Activated CD4-positive, CD25-positive, alpha-beta regulatory T cell treated with anti-CD3 and anti-CD28 coated beads, Interleukin-2, amount 50 U/mL, for 72 hours (primary cell): ENCODE measurements around the gene FMN2.
"Not testable (repeated sequence)": the region's sequence is repeated elsewhere in the genome, so short reads cannot be mapped to it uniquely, and the experiment has no call there.

Experiments
- DNase-seq: peaks from one replicate; pipeline ENCODE4 v3.0.0; 2021

The FMN2 gene

DNA sequence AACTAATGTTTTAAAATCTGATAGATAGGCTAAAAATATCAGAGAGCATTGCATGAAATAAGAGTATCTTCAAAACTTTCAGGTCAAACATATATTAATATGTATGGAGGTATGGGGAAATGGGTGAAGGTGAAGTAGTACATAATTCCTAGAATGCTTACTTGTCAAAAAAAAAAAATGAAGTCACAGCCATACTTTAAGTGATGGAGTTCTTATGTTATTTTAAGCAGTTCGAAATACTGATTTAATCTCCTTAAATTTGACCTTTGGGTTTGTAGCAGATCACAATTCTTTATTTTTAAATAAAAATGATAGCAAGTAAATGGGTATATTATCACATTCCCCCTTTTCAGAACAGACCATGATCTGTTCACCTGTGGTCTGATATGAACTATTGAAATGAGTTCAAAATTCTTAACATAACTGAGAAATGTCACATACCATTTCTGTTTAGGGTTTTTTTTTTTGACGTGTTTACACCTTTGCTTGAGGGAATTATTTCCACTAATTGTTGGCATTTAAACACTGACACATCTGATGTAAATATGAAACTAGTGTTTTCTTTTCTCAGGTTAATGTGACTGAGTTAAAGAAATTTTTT lies 300.1 kb downstream of the FMN2 start:
- no peak for DNase-seq

DNA sequence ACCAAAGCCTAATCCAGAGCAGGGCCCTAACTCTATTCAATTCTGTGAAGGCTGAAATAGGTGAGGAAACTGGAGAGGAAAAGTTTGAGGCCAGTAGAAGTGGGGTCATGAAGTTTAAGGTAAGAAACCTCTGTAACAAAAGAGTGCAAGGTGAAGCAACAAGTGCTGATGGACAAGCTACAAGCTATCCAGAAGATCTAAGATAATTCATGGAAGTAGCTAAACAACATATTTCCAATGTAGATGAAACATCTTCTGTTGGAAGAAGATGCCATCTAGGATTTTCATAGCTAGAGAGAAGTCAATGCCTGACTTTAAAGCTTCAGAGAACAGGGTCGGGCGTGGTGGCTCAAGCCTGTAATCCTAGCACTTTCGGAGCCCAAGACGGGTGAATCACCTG lies 302.7 kb downstream of the FMN2 start:
- DNase-seq, result no peak

DNA sequence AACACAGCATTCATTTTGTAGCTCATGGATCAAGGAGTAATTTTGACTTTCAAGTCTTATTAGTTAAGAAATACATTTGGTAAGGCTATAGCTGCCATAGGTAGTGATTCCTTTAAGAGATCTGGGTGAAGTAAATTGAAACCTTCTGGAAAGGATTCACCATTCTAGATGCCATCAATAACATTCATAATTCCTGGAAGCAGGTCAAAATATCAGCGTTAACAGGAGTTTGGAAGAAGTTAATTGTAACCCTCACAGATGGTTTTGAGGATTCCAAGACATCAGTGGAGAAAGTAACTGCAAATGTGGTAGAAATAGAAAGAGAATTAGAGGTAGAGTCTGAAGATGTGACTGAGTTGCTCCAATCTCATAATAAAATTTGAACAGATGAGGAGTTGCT lies 303.7 kb downstream of the FMN2 start:
- no peak for DNase-seq

DNA sequence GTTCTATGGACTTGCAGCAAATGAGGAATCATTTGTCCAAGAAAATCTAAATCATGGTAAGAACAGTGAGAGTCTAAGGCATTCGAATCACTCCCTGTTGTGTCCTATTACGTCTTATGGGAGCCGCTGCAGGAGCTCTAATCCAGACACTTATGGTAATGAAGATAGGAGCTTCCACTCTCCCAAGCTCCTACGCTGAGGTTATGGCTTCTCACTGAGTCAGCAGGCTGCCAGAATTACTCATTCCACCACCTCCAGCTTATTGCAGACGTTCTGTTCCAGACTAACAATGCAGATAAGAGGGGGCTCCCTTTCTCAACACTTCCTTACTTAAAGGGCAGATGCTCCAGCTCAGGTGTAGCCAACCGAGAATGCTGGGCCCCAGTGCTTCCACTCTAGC lies 307.7 kb downstream of the FMN2 start:
- no peak for DNase-seq

DNA sequence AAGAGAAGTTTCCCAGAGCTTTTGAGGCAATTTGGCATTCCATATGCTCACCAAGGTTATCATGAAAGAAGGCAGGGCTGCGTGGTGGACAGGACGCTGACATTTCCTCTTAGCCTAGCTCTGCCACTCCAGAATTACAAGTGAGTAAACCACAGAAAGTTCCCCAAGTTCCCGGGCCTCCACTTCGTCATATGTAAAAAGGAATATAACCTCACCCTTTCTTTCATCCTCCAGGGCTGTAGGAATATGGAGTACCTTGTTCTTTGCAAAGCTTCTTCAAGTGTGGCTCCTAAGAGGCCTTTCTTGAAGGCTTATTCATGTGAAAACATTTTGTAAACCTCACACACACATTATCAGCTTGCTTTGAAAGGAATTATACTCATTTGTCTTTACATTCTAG lies 310.0 kb downstream of the FMN2 start:
- DNase-seq, result no peak

DNA sequence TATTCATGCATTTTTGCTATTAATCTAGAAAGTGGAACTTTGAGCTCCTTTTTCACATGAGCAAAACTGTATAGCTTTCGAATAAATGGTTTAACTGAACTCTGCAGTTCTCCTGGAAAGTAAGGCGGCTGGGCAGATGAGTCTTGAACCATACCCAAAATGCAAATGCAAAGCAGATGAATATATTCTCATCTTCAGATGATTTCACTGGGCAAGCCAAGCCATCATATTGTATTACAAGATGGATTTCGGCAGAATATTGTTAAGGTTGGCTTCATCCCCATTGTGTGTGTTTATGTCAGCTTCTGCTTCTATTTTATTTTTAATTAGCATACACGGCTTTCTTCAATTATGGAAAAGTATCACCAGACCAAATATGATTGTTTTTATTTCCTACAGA lies 310.6 kb downstream of the FMN2 start:
- no peak for DNase-seq

DNA sequence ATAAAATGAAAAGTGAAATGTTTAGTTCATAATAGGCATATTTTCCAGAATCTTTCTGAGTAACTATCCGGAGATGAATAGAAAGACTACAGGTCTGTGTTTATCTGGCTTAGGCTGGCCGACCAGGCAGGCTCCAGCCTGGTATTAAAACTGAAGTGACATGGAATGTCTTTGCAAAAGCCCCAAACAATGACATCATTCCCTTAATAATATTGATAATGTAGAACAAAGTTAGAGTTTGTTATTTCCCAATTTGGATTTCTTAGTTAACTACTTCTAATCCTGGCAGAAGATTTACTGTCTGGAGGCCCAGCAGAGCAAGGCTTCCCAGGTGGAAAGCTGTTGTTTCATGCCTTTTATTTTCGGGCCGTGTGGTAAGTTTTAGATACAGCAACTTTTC lies 312.6 kb downstream of the FMN2 start:
- DNase-seq, result no peak

DNA sequence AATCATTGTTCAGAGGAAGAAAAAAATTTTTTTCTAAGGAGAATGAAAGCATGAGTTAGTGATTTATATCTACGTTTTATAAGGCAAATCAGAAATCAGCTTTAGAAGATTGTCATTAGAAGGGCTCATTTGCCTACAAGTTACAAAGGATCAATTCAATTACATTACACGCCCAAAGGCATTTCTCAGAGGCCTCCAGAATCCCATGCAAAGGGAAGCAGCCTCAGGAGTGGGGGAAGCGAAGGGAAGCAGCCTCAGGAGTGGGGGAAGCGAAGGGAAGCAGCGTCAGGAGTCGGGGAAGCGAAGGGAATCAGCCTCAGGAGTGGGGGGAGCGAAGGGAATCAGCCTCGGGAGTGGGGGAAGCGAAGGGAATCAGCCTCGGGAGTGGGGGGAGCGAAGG lies 314.1 kb downstream of the FMN2 start:
- no peak for DNase-seq

DNA sequence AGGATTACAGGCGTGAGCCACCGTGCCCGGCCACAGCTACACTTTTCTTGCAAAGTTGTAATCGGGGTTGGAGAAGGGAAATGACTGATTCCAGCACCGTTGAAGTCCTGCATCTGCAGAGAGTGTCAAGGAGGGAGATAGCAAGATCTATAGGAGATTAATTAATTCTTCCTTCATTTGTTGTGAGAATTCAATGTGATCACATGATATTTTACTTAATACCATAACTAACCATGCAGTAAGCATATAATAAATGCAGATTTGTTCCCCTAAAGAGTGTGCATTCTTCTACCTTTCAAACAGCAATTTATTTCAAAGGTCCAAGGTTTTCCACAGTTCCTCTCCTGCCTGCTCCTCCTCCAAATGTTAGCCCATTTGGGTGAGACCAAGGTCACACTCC lies 315.7 kb downstream of the FMN2 start:
- no peak for DNase-seq

DNA sequence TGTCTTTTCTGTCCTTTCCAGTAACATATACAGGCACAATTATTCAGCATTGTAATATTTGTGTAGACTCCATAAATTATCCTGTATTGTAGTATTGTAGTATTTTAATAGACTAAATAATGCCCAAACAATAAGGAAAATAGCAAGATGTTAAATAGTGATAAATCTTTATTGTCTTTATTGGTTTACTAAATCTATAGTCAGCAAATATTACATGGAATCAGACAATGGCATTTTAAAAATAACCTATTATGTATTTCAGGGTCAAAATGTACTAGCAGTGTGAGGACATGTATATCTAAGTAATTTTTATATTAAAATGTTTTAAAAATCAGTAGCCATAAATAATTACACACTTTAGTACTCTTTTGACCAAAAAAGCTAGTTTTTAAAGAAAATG lies 317.9 kb downstream of the FMN2 start:
- no peak for DNase-seq

DNA sequence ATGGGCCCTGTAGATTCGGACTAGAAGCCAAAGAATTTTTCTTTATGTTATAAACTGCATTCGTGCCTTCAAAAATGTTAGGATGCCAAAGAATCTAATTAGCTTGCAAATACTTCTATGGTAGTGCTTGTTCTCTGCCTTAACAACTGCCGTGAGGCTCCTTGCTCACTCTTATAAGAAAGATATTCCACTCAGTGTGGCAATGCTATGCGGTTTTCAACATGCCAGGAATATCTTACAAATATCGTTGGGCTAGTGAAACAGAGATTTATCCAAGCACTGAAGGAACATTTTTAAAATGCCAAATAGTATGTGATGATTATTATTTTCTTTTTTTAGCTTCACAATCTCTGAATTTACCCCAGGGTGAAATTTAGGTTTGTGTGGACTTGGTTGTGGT lies 322.0 kb downstream of the FMN2 start:
- no peak for DNase-seq

DNA sequence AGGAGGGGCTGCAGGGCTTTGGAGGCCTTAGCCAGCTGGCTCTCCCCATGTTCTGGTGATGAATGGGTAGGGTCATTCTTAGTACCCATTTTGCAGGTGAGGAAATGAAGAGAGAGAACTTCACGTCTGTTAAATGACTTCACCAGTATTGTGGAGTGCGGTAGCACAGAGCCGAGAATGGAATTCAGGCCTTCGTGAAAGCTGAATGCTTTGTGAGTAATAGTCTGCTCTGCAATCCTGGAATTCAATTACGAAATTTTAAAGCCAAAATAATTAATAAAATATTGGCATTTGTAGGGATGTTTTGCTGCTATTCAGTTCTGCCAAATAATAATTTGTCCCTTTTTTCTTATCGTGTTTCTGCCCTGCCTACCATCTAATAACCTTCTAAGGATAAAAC lies 322.6 kb downstream of the FMN2 start:
- no peak for DNase-seq

DNA sequence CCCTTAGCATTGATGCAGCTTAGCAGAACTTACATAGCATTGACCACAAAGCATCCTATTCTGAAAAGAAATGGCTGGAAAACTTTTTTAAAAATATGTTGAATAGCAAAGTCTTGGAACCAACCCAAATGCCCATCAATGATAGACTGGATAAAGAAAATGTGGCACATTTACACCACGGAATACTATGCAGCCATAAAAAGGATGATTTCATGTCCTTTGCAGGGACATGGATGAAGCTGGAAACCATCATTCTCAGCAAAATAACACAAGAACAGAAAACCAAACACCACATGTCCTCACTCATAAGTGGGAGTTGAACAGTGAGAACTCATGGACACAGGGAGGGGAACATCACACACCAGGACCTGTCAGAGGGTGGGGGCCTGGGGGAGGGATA lies 323.3 kb downstream of the FMN2 start:
- not testable (repeated sequence) for DNase-seq

DNA sequence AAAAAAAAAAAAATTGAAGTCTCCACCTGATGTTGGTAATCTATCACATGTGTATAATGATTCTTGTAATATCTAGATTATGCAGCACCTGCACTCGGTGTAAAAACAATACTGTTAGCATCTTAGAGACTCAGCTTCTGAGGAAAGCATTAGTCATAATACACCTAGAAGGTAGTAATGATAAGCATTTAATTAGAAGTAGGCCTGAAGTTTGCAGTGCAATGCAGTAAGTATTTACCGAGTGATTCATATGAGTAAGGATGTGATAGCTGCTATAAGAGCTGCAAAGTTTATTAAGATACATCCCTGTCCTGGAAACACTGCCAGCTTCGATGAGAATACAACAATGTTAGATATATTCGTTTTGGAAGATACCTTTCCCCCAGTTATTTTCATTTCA lies 323.8 kb downstream of the FMN2 start:
- no peak for DNase-seq

DNA sequence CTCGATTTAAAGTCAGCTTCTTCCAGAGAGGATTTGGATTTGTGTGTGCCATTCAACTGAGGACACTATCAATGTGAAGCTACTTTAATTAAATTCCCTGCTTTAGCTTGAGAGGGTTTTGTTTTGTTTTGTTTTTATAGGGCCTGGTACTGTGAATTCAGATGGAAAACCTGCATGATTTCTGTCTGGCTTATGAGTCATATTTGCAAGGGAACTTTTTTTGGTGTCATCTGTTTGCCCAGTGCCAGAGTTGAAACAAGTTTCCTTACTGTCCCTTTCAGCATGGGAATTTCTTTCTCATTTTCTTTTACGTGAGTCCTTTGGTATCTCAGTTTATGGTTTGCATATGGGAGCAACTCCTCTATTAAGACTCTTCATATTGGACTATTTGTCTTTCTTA lies 325.6 kb downstream of the FMN2 start:
- DNase-seq, result no peak

DNA sequence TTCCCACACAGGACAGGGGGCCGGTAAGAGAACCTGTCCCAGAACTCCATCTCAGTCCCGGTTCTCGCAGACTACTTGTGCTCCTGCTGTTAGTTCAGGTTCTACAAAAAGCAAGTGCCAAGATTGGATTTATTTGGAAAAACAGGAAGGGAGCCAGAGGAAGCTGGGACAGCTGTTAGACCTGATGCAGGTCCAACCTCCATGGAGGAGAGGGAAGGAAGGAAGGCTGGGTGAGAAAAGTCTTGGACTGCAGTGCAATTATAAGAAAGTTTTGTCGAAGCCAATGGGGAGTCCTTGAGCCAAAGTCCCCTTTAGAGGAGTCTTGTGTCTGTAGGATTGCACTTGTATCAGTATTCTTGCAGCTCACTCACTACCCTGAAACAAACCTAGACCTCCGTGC lies 329.1 kb downstream of the FMN2 start:
- DNase-seq, result no peak

DNA sequence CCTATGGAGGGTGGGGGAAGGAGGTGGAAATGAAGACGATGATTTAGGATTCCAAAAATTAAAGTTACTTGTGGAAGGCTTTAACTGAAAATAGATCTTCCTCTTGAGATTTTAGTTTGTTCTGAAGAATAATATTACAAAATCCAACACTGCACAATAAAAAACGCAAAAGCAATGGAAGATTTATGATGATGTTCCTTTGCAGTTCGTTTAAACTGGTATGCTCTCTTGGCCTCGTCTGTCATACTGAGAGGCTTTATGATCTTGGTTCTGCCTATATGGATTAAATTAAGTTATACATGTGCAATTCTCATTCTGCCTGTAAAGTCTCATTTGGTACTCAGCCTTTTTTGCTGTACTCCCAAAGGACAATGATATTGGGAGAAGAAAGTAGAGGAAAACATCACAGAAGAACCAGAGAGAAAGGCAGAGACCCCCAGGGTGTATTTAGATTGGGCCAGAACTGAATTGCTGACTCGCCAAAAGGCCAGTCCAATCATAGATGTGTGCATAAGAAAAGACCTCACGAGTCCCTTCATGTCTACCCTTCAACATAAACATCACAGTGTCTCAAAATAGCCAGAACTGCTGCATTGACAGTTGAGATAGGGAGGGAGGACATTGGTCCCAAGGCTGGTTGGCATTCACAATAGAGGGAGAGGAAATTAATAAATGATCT lies 331.7 kb downstream of the FMN2 start:
- DNase-seq, result no peak

DNA sequence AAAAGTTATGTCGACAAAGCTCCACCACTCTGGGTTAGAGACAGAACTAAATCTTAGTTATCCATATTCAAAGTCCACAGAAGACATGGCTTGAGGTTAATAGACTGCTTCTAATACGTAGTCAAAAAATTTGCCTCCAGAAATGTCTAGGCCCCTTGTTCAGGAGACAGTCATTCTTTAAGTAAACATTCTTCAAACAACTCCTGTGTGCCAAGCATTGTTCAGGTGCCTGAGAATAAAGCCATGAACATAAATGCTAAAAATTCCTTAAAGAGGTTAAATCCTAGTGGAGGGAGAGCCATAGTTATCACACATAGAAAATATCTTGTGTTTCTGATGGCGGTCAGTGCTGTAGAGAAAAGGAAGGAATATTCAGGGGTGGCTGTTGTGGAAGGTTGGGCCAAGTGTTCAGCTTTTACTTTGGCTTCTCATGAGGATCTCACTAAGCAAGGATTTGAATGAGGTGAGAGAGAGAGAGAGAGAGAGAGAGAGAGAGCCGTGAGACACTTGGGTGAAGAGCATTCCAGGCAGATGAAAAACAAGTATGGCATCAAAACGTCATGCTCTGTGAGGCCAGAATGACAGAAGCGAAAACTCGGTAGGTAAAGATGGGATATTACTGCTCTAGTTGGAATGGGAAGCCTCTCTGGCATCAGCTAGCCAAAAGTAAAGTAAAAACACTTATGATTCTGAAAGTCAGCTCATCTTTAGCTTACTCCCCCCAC lies 333.2 kb downstream of the FMN2 start:
- no peak for DNase-seq

DNA sequence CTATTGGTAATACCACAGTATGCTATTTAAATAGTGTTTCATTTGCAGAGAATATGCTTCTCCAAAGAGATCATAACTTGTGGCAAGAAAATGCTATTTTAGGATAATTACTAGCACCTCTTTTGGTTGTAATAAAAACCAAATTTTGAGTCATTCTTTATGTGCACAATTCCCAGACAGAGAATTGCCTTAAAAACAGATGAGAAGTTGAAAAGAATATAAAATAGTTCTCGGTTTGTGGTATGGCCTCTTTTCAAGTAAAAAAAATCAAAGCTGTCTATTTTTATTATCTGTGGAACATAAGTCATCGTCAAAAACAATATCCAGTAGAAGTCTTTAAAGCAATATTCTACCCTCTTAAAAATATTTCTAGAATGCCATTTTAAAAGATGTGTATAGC lies 334.4 kb downstream of the FMN2 start:
- DNase-seq, result no peak

DNA sequence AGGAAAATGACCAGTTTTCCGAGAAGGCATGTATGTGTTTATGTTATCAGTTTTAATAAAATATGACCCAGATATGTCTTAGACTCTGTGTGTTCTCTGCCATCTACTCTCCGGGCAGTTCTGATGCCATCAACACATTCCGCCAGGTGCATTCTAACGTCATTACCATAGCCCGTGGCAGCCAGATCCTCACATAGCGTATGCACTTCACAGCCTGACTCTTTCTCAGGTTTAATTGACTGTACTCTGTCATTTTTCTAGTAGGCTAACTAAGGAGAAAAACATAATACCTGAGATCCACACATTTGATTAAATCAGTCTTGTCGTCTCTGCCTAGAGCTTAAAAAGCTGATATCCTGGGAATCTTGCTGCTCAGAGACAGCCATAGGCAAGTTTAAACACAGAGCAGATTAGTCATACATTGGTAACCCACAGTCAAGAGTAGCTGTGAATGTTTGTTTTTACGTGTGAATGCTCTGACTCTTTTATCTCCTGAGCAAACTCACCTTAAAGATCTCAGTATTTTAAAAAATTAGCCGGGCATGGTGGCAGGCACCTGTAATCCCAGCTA lies 344.4 kb downstream of the FMN2 start:
- DNase-seq, result no peak

DNA sequence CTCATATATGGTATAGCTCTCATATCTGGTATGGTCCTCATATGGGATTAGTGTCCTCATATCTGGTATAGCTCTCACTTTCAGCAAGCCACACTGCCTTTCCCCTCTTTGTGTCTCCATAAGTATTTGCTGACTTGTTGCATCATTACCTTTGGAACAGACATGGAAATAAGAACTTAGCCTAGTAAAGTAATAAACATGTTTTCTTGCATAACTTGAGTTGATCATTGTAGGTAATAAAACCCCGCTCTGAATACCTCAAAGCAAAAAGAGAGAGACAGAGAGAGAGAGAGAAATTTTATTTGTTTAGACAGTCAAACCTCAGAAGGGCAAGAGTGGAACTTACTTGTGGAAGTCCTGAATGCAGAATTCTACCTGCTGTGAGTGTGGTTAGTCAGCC lies 350.0 kb downstream of the FMN2 start:
- no peak for DNase-seq

DNA sequence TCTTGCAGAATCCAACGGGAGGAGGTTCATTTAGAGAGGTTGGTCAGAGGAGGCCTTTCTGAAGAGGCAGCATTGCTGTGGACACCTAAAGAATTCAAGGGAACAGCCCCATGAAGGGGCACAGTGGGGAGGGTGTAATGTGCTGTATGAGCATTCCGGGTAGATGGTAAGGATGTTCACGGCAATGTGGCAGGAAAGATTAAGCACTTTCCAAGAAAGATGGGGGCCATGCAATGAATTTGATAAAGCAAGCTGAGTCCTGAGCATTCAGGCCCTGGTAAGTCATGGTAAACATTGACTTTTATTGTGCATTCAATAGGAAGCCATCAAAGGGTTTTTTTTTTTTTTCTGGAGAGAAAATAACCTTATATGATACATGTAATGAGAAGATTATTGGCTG lies 353.7 kb downstream of the FMN2 start:
- DNase-seq, result no peak

DNA sequence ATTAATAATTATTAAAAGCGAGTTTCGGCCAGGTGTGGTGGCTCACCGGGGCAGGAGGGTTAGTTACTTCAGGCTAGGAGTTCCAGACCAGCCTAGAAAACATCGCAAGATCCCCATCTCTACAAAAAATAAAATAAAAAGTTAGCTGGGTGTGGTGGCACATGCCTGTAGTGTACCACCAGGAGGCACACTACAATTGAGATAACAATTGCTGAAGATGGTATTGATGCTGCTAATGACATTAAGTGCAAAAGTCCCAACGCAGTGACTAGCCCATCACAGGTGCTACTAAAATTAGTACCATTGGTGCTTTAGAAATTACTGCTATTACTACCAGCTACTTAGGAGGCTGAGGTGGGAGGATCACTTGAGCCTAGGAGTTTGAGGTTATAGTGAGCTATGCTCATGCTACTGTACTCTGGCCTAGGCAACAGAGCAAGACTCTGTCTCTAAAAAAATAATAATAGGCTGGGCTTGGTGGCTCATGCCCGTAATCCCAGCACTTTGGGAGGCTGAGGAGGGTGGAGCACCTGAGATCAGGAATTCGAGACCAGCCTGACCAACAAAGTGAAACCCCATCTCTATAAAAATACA lies 363.6 kb downstream of the FMN2 start:
- no peak for DNase-seq

DNA sequence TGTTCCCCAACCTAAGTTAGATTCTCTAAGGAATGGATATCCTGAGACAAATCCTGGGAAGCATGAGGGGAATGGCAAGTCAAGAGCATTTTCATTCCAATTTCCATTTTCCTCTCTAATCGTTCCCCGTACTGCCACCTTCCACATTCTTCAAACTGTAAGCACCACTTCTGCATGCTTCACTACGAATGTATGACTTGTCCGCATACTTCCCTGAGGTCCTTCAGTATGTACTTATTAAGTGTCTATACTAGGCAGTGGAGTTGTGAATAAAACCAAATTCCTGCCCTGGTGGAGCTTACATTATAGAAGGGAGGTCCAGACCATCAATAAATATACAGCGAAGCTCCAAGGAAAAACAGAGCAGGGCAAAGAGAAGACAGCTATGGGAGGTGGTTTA lies 365.5 kb downstream of the FMN2 start:
- no peak for DNase-seq
